Endothelial cell (in vitro differentiated cells): Measurements from ENCODE around the gene PDXDC1. TPM values are rescaled to one million over a fixed set of nuclear protein-coding genes. Genes with fewer than 3 reads are reported as not detected.
"Not testable (repeated sequence)": the region's sequence is repeated elsewhere in the genome, so short reads cannot be mapped to it uniquely, and the experiment has no call there.

Experiments used
- DNase-seq: peaks from one replicate; pipeline ENCODE4 v3.0.0; 2021; ENCODE audit warnings: low spot score
- H3K27ac Mint-ChIP-seq: one replicate; pipeline ENCODE4 v1.8.0; 2021; ENCODE audit warnings: mixed read lengths, inconsistent platforms; ENCODE audit not compliant: unreplicated experiment
- H3K27me3 Mint-ChIP-seq: one replicate; pipeline ENCODE4 v1.8.0; 2021; ENCODE audit warnings: mild to moderate bottlenecking, moderate library complexity, mixed read lengths, inconsistent platforms; ENCODE audit not compliant: unreplicated experiment
- H3K36me3 Mint-ChIP-seq: one replicate; pipeline ENCODE4 v1.8.0; 2021; ENCODE audit warnings: mild to moderate bottlenecking, low read depth, mixed read lengths, inconsistent platforms; ENCODE audit not compliant: unreplicated experiment
- H3K4me1 Mint-ChIP-seq: one replicate; pipeline ENCODE4 v1.8.0; 2021; ENCODE audit warnings: mild to moderate bottlenecking, mixed read lengths, inconsistent platforms; ENCODE audit not compliant: unreplicated experiment
- H3K4me3 Mint-ChIP-seq: one replicate; pipeline ENCODE4 v1.8.0; 2021; ENCODE audit warnings: mild to moderate bottlenecking, mixed read lengths, inconsistent platforms; ENCODE audit not compliant: unreplicated experiment
- H3K9me3 Mint-ChIP-seq: one replicate; pipeline ENCODE4 v1.8.0; 2021; ENCODE audit warnings: mixed read lengths, inconsistent platforms; ENCODE audit not compliant: unreplicated experiment
- total RNA-seq: library from RNA; stranded (reverse); fragmentation: NEBNext Ultra II Directional; extraction: Animal tissue kit (Norgen Biotek cat#: 25700); gene quantifications from one replicate; pipeline ENCODE4 v1.2.1, GENCODE V29; 2021; ENCODE audit not compliant: unreplicated experiment
- TF ChIP-seq, protein P1 (sequence below): fragments of 200-600 bp; sonication (generic); IDR thresholded peaks from one replicate; pipeline ENCODE4 v1.5.0; 2021; ENCODE audit warnings: antibody characterized with exemption; ENCODE audit not compliant: unreplicated experiment

The PDXDC1 gene
- total RNA-seq, 1 donor from 2014 or later, result 54.8 TPM

DNA sequence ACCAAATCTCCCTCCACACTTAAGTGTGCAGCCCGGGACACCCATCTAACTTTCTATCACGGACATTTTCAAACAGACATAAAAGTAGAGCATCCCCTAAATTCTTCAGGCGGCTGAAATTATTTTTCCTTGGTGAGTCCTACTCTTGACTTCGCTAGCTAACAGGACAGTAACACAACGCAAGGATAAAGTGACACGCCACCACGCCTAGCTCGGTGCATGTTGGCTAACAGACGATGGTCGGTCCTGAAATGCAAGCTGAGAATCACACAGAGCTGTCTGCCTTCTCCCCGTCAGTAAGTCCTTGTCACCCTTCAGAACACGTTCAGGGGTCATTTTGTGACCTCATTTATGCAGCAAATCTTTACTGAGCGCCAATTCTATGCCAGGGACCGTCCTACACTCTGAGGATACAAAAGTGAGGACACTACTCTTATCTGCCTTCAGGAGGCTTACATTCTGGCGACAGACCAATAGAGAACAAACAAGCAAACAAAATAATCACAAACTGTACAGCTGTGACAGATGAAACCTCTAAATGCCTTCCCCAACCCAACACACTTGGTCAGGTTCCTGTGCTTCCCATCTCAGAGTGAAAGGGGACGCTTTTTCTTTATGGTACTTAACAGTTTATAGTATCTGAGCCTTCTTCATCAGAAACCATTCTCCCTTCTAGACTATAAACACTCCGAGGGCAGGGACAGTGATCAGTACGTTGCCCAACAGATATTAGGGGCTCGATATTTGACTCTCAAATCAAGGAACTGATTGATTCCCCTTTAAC is 79.7 kb downstream of the PDXDC1 start:
- peak overlapping the region; percentile 18 for H3K27ac Mint-ChIP-seq
- H3K4me3 Mint-ChIP-seq, result peak overlapping the region; percentile 96
- peaks cover 11% of the 10 kb centered on the region for H3K27me3 Mint-ChIP-seq
- no peaks in the 10 kb centered on the region for H3K9me3 Mint-ChIP-seq
- peaks cover 21% of the 10 kb centered on the region for H3K4me1 Mint-ChIP-seq
- no peak for DNase-seq
- TF ChIP-seq, protein P1, sequence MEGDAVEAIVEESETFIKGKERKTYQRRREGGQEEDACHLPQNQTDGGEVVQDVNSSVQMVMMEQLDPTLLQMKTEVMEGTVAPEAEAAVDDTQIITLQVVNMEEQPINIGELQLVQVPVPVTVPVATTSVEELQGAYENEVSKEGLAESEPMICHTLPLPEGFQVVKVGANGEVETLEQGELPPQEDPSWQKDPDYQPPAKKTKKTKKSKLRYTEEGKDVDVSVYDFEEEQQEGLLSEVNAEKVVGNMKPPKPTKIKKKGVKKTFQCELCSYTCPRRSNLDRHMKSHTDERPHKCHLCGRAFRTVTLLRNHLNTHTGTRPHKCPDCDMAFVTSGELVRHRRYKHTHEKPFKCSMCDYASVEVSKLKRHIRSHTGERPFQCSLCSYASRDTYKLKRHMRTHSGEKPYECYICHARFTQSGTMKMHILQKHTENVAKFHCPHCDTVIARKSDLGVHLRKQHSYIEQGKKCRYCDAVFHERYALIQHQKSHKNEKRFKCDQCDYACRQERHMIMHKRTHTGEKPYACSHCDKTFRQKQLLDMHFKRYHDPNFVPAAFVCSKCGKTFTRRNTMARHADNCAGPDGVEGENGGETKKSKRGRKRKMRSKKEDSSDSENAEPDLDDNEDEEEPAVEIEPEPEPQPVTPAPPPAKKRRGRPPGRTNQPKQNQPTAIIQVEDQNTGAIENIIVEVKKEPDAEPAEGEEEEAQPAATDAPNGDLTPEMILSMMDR, result no peak
- peaks cover 8% of the 10 kb centered on the region for H3K36me3 Mint-ChIP-seq

DNA sequence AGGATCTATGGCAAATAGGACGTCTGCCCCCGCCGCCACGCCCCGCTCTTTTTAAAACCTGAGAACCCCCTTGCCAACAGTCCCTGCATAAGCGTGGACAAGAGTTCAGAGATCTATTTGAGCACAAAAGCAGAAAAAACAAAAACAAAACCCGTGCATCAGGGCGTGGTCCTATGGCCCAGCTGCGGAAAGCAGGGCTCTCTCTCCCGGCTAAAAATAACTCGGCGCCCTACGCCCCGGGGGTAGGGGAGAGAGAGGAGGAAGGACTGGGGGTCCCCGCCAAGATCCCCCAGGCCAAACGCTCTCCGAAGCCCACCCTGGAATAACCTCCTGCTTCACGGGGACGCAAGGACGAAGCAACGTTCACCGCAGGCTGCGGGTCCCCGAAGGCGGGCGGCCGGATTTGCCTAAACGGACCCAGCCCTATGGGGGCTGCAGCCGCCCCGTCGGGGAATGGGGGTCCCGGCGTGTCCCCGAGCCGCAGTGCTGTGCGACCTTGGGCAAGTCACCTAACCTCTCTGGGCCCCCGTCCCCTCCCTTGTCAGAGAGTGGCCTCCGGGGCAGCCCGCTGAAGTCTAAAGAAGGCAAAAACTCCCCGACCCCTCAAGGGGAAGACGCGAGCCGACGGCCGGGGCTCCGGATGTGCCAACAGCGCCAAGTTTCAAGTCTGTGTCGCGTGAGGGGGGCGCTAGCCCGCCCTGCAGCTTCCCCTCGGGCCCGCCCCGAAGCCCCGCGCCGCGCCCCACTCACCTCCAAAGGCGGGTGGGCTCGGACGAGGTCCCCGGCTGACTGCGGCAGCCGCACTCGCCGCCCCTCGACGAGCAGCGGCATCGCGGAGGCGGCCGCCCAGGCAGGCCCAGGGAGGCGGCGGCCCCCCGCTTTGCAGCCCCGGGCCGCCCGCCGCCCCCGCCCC is 80.6 kb downstream of the PDXDC1 start:
- H3K36me3 Mint-ChIP-seq, result peaks cover 8% of the 10 kb centered on the region
- no peaks in the 10 kb centered on the region for H3K9me3 Mint-ChIP-seq
- peaks cover 16% of the 10 kb centered on the region for H3K4me1 Mint-ChIP-seq
- H3K4me3 Mint-ChIP-seq, result peak overlapping the region; percentile 96
- DNase-seq, result no peak
- TF ChIP-seq, protein P1, result no peak
- peaks cover 11% of the 10 kb centered on the region for H3K27me3 Mint-ChIP-seq
- no peak overlapping the region for H3K27ac Mint-ChIP-seq

DNA sequence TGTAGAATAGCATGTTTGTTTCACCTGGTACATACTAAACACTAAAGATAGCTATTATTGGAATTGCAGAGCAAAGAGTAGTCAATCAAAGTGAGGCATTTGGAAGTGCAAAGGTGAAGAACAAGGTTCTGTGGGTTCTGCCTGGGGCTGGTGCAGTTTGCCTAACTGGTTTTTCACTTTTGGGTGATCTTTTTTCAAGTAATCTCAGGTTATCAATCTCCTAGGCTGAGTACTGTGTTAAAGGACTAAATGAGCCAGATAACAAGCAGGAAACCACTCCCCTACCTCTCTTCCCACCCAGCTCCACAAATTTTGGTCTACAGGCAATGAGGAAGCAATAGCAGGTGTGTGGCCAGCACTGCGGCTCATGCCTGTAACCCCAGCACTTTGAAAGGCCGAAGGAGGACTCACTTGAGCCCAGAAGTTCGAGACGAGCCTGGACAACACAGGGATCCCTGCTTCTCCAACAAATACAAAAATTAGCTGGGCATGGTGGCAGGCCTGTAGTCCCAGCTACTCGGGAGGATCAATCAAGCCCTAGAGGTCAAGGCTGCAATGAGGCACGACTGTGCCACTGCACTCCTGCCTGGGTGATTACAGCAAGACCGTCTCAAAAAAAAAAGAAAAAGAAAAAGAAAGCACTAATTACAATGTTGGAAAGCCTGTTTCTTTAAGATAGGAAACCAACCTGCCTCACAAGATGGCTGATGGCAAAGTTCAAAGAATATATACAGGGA is 83.0 kb downstream of the PDXDC1 start:
- TF ChIP-seq, protein P1, result no peak
- Mint-ChIP-seq H3K27ac (no peak overlapping the region), H3K4me3 (no peak overlapping the region), H3K36me3 (peaks cover 23% of the 10 kb centered on the region), H3K27me3 (peaks cover 11% of the 10 kb centered on the region), H3K9me3 (no peaks in the 10 kb centered on the region), H3K4me1 (peaks cover 31% of the 10 kb centered on the region)
- no peak for DNase-seq

DNA sequence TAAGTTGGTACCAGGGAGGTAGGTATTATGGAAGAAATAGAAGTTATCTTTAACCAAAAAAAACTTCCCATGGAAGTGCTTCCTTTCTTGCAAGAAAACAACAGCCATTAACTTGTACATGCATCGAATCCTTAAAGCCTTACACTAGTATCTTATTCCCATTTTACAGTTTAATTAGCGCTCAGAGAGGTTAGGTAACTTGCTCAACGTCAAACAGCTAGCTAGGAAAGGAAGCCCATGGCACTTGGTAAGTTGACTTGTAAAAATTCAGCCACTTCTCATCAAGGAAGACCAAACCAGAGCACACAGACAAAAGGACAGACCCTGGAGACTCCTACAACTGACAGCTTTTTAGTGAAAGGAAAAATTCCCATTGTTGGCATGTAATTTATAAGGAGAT is 84.5 kb downstream of the PDXDC1 start:
- peaks cover 26% of the 10 kb centered on the region for H3K4me1 Mint-ChIP-seq
- TF ChIP-seq, protein P1, result no peak
- no peak overlapping the region for H3K27ac Mint-ChIP-seq
- no peak for DNase-seq
- H3K9me3 Mint-ChIP-seq, result no peaks in the 10 kb centered on the region
- H3K4me3 Mint-ChIP-seq, result no peak overlapping the region
- H3K27me3 Mint-ChIP-seq, result peaks cover 10% of the 10 kb centered on the region
- peaks cover 24% of the 10 kb centered on the region for H3K36me3 Mint-ChIP-seq

DNA sequence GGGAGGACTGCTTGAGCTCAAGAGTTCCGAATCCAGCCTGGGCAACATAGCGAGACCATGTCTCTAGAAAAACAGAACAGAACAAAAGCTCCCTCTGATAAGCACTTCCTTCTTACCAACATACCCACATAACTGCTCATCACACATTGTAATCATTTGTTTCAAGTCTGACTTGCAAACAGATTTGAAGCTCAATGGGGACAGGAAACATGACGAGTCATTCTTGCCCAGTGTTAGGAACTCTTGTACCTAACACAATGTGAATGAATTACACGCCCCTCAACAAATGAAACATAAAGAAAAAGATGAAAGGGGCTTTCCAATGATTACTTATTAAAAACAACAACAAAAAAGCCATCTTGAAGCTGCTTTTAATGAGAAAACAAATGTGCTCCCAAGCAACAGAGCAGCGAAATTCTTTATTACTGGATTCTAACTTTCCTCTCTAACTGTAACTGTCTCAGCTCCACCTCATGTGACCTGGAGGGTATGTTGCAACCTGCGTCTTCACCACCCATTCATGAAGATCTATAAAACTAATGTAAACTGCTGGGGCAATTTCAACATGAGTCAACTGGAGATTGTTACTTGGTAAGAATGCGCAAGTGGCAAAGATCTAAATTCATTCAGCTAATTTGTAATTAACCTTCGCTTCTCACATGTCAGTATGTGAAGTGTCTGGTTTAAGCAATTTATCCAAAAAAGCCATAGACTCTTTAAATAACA is 87.4 kb downstream of the PDXDC1 start:
- Mint-ChIP-seq H3K4me1 (peaks cover 18% of the 10 kb centered on the region), H3K27ac (peak overlapping the region; percentile 93), H3K4me3 (peak overlapping the region; percentile 53), H3K36me3 (peaks cover 25% of the 10 kb centered on the region)
- DNase-seq, H3K9me3 Mint-ChIP-seq, H3K27me3 Mint-ChIP-seq: not testable (repeated sequence)

DNA sequence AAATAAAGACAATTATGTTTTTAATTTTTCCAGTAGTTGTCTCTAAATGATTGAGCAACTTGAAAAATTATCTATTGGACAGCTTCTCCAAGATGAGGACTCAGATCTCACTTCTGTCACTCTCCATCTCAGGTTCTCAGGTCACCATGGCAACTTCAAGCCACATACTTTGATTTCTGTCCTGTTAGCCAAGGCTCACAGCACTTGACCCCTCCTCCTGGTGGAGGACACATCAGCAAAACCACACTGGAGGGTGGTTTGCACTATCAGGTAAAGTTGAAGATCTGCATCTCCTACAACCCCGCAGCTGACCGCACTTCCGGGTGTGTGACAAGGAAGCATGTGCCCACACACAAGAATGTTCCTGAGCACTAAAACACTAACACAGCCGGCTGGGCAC is 91.1 kb downstream of the PDXDC1 start:
- not testable (repeated sequence) for DNase-seq, H3K4me3 Mint-ChIP-seq, H3K9me3 Mint-ChIP-seq, H3K27me3 Mint-ChIP-seq, H3K27ac Mint-ChIP-seq
- Mint-ChIP-seq H3K36me3 (peaks cover 24% of the 10 kb centered on the region), H3K4me1 (peaks cover 12% of the 10 kb centered on the region)

DNA sequence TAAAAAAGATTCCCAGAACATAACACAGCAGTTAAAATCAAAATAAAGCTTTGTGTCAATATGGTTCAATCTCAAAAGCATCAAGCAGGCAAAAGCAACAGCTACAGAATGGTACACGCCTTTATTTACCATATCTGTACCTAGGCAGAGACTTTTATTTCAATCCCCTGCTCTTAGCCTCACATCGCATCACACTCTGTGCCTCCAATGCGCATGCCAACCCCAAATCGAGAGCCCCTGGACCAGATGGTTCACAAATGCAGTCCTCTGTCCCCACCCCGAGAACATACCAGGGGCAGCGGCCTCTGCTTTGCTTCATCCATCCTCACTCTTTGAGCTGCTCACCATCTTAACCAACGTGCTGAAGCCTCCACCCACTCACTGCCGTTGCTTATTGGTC is 91.9 kb downstream of the PDXDC1 start:
- not testable (repeated sequence) for H3K27me3 Mint-ChIP-seq, H3K4me1 Mint-ChIP-seq, H3K9me3 Mint-ChIP-seq, H3K27ac Mint-ChIP-seq, H3K4me3 Mint-ChIP-seq, DNase-seq
- peaks cover 17% of the 10 kb centered on the region for H3K36me3 Mint-ChIP-seq
